GM11168 (cell line): ENCODE measurements around the gene DOCK8.

Experiments
- in situ Hi-C: fragments of 300-500 bp; cut with MboI; formaldehyde crosslinking; loops from one replicate; pipeline ENCODE4 v1.12.0; 2022; ENCODE audit warnings: low sequenced_read_pairs; ENCODE audit not compliant: unreplicated experiment

DOCK8 gene

GRCh38 chr9:304106-304505 lies 89.4 kb downstream of the DOCK8 start:
- in situ Hi-C loops = no loop called here

GRCh38 chr9:304519-305185 lies 90.0 kb downstream of the DOCK8 start:
- in situ Hi-C loops = no loop called here

- in situ Hi-C loops = no loop called here
Measured at GRCh38 chr9:306907-307306, 92.2 kb downstream of the DOCK8 start.

DNA sequence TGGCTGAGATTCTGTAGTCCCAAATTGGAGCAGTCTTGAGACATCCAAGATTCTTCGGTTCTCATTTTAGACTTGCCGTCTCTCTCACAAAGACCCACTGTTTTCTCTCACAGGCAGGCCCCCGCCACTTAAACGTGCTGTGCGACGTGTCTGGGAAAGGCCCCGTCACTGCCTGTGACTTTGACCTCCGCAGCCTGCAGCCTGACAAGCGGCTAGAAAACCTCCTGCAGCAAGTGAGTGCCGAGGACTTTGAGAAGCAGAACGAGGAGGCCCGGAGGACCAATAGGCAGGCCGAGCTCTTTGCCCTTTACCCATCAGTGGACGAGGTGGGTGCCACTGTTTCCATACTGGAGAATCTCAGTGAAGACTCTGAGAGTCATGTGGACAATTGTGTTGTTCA lies 97.2 kb downstream of the DOCK8 start:
- in situ Hi-C loops = no loop called here

- in situ Hi-C loops = no loop called here
Measured at GRCh38 chr9:312596-313320, 98.1 kb downstream of the DOCK8 start.

GRCh38 chr9:316382-316965 lies 101.8 kb downstream of the DOCK8 start:
- in situ Hi-C loops = no loop called here

DNA sequence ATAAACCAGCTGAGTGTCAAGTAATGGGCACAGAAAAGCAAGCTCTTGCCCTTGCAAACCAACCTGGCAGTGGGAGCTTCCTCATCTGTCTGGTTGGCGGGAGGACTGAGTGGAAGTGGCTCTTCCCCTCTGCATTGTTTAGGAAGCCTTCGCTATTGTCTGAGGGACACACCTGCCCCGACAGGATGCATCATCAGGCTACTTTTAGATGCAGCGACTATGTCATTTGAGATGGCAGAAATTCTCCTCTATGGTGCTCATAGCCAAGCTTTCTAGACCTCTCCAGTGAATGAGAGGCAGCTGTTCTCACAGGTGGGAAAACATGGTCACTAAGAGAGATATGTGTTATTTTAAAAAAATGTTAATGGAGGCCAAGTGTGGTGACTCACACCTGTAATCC lies 104.0 kb downstream of the DOCK8 start:
- in situ Hi-C loops = no loop called here

- in situ Hi-C loops = no loop called here
Measured at GRCh38 chr9:324971-325370, 110.3 kb downstream of the DOCK8 start.

GRCh38 chr9:326667-327066 lies 112.0 kb downstream of the DOCK8 start:
- in situ Hi-C loops = no loop called here

DNA sequence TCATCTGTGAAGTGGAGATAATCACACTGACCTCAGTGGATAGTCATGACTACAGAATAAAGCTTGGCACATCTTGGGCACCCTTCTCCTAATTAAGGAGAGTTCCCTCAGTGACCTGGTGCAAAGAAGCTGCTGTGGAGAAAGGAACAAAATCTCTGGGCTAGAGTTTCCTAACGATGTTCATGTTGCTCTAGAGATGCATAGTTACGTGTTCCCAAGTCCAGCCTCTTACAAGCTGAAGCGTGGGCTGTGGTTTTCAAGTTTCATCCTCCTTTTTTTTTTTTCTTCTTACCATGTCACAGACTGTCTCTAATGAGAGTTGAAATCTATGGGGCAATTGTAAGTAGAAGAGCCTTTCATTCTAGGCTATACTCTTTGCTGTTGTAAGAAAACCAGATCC lies 113.8 kb downstream of the DOCK8 start:
- in situ Hi-C loops = no loop called here

GRCh38 chr9:331197-331596 lies 116.5 kb downstream of the DOCK8 start:
- in situ Hi-C loops = no loop called here

GRCh38 chr9:335373-335772 lies 120.7 kb downstream of the DOCK8 start:
- in situ Hi-C loops = no loop called here

DNA sequence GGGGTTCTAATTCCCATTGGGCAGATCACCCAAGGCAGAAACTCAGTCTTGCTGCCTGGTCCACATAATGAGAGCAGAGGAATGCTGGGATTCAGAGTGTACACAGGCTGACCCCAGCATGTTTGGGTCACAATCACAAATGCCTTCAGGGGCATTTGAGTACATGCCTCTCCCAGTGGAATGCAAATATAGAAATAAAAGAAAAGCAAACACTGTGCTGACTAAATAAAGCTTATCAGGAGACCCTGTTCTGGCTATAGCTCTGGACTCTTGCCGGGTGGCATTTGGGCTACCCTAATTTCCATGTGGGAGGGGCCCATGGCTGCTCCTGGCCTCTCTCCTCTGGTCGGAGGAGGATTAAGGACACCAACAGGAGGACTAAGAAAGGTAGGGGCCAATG lies 121.4 kb downstream of the DOCK8 start:
- in situ Hi-C loops = no loop called here

- in situ Hi-C loops = no loop called here
Measured at GRCh38 chr9:338602-339001, 123.9 kb downstream of the DOCK8 start.

DNA sequence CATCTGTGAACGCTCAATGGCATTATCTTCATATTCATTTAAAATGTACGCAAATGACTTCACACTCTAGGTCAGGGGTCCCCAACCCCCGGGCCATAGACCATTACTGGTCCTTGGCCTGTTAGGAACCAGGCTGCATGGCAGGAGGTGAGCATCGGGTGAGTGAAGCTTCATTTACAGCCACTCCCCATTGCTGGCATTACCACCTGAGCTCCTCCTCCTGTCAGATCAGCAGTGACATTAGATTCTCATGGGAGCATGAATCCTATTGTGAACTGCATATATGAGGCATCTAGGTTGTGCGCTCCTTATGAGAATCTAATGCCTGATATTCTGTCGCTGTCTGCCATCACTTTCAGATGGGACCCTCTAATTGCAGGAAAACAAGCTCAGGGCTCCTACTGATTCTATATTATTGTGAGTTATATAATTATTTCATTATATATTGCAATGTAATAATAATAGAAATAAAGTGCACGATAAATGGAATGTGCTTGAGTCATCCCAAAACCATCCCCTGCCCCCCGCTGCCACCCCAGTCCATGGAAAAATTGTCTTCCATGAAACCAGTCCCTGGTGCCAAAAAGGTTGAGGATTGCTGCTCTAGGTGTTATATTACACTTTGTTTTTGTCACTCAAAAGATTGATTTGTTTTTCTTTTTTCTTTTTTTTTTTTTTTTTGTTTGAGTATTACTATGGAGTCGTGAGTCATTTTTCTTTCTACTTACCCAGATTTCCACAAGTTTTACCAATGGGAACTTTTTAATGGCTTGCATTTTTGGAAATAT lies 127.2 kb downstream of the DOCK8 start:
- in situ Hi-C loops = no loop called here

- in situ Hi-C loops = no loop called here
Measured at GRCh38 chr9:343773-344172, 129.1 kb downstream of the DOCK8 start.

GRCh38 chr9:346111-346571 lies 131.5 kb downstream of the DOCK8 start:
- in situ Hi-C loops = no loop called here

DNA sequence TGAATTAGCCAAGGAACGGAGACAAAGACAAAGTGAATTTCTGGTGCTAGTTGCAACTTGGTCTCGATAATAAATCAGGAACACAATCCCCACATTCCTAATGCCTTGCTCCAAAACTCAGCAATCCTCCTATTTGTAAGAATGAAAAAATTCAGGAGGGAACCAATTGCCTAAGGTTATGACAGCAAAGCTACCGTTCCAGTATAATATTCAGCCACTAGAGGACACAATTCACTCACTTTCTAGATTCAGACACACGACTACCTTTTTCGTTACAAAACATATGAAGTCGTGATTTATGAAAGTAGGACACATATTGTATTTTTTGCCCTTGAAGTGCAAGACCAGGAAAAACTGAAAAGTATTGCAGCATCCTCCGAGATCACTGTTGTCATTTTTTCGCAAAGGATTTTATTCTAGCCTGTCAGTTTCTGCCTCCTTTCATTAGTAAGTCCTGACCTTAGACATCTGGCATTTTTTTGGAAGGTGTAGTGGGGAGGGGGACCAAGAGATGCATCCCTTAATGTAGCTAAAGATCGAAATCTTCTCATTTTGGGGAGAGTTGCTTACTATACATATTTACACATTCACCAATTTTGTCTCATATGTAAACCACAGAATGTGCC lies 133.1 kb downstream of the DOCK8 start:
- in situ Hi-C loops = no loop called here

DNA sequence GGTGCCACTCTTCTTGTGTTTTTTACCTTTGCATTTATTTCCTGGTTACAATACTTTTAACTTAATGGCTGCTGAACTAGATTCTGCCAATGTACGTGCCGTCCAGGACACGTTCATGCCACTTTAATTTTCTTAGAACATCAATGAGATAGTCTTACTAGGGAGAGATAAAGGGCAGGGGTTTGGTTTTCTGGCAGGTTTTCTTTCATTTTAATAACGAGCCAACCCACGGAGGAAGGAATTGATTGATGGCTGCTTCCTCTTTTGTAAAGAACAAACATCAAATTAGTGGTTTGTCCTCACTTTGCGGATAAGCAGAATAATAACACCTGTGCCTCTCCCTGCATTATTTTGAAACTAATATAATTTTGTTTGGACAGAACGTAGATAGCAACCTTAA lies 135.7 kb downstream of the DOCK8 start:
- in situ Hi-C loops = no loop called here

GRCh38 chr9:351916-352315 lies 137.3 kb downstream of the DOCK8 start:
- in situ Hi-C loops = no loop called here
